ENCODE results near the gene ABI2.

- TF ChIP-seq CTCF (conservative IDR thresholded peaks at IDR 0.05 in 1 of 2, IDR thresholded peaks at IDR 0.05 in 1 of 2; ENCODE audit: extremely low read depth in 1 of 2, insufficient read depth in 1 of 2, low read depth in 1 of 2, low read length in 2 of 2) (no peak), EZH2 (IDR thresholded peaks at IDR 0.05; ENCODE audit: borderline replicate concordance, low read length) (no peak)
These were observed 51.0 kb downstream of the ABI2 start for GRCh38 chr2:203379156-203379555.
